Esophagus squamous epithelium (tissue), 5 donors: ENCODE data around the gene CASP12. TPM values are rescaled to one million over a fixed set of nuclear protein-coding genes. Genes with fewer than 3 reads are reported as not detected.
A peak's percentile ranks its signal among the peaks of the same experiment; 100 is the strongest.
"Not testable (repeated sequence)": the region's sequence is repeated elsewhere in the genome, so short reads cannot be mapped to it uniquely, and the experiment has no call there.

Experiments used
- DNase-seq: peaks from one replicate; lab custom pipeline; 2025; lab: John Stamatoyannopoulos, UW
- H3K27ac ChIP-seq, 4 donors: fragments of 200-600 bp; sonication (generic); one replicate each; pipeline ENCODE4 v1.5.1; 2016 to 2019; ENCODE audit warnings: mild to moderate bottlenecking in 1 of 4
- H3K27me3 ChIP-seq, 4 donors: fragments of 200-600 bp; sonication (generic); 1 replicate in 3 of 4; 2 replicates in 1 of 4; pipeline versions ENCODE4 v1.5.1 to v1.6.0; 2017 to 2021; ENCODE audit warnings: antibody characterized with exemption in 1 of 4
- H3K36me3 ChIP-seq, 3 donors: fragments of 200-600 bp; sonication (generic); one replicate each; pipeline ENCODE4 v1.5.1; 2016 to 2019
- H3K4me1 ChIP-seq, 3 donors: fragments of 200-600 bp; sonication (generic); one replicate each; pipeline ENCODE4 v1.5.1; 2017 to 2019
- H3K4me3 ChIP-seq, 4 donors: fragments of 200-600 bp; sonication (generic); 1 replicate in 3 of 4; 2 replicates in 1 of 4; pipeline ENCODE4 v1.5.1; 2016 to 2019; ENCODE audit warnings: mild to moderate bottlenecking in 2 of 4, moderate library complexity in 1 of 4
- H3K9me3 ChIP-seq, 3 donors: fragments of 200-600 bp; sonication (generic); one replicate each; pipeline ENCODE4 v1.5.1; 2016 to 2019
- CTCF ChIP-seq, 6 experiments: fragments of 450-650 bp in 4 of 6; fragments of 200-600 bp in 2 of 6; sonication (generic) in 2 of 6; IDR thresholded peaks; one replicate each; pipeline ENCODE4 v1.5.1; 2016 to 2019; ENCODE audit warnings: antibody characterized with exemption in 6 of 6, mild to moderate bottlenecking in 4 of 6, moderate library complexity in 4 of 6
- POLR2A ChIP-seq, 4 donors: fragments of 450-650 bp; IDR thresholded peaks; one replicate each; pipeline ENCODE4 v1.6.1; 2017; ENCODE audit warnings: antibody characterized with exemption in 4 of 4, mild to moderate bottlenecking in 4 of 4, moderate library complexity in 3 of 4
- WGBS, 2 donors: methylation state at CpG; one replicate each; pipeline ENCODE4 v1.1.5; 2018; 5-methylcytosine and 5-hydroxymethylcytosine counted together
- intact Hi-C: fragments of 100-400 bp; cut with DNase I; formaldehyde crosslinking; loops from one replicate; pipeline ENCODE4 v1.15.0; 2022
- total RNA-seq, 4 donors: library from RNA; depleted of rRNA; stranded (reverse); fragments of >200 nt; gene quantifications; one replicate each; pipeline ENCODE4 v1.1.0, GENCODE V29; 2016
- donor health status: DM: yes; HTN: yes; CAD: no.

CASP12 gene
- 1 to 10 TPM in 1 of 4 donors, under 1 TPM in 1, not detected in 2; 0.57 to 2.5 TPM for total RNA-seq

GRCh38 chr11:104897891-104898684 is at the start of gene CASP12:
TSS of gene CASP12 (minus strand) at chr11:104898460.
- peaks cover 0 to 23% (median 0%) of the 10 kb centered on the region in 3 donors for H3K4me1 ChIP-seq
- peak within 1 kb of the TSS in 3 of 4 donors; percentile 31 to 57 (median 37) for H3K4me3 ChIP-seq
- no peak for TF ChIP-seq CTCF (IDR thresholded peaks at IDR 0.05)
- TF ChIP-seq POLR2A (IDR thresholded peaks at IDR 0.05): no peak
- H3K9me3 ChIP-seq: no peaks in the 10 kb centered on the region
- 45% methylated on average over 9 of the region's 9 CpGs for WGBS, 2 donors
- no peaks in the 10 kb centered on the region for H3K36me3 ChIP-seq
- intact Hi-C loops: no loop called here
- peak within 1 kb of the TSS; percentile 44 to 80 (median 80) for H3K27ac ChIP-seq
- DNase-seq: no peak
- no peaks in the 10 kb centered on the region for H3K27me3 ChIP-seq

- H3K9me3 ChIP-seq: no peaks in the 10 kb centered on the region
- DNase-seq: no peak
- 3 to 15% methylated on average over 2 of the region's 2 CpGs for WGBS, 2 donors
- peak in 5 of 6 experiments; percentile 33 to 67 (median 48) for TF ChIP-seq CTCF (IDR thresholded peaks at IDR 0.05)
- no peak for TF ChIP-seq POLR2A (IDR thresholded peaks at IDR 0.05)
- H3K36me3 ChIP-seq: peaks cover 3 to 91% (median 9%) of the 10 kb centered on the region in 3 donors
- no peaks in the 10 kb centered on the region for H3K4me1 ChIP-seq
- no peak overlapping the region for H3K27ac ChIP-seq
- H3K27me3 ChIP-seq: no peaks in the 10 kb centered on the region
- no peak overlapping the region for H3K4me3 ChIP-seq
- intact Hi-C loops: no loop called here
Observed at GRCh38 chr11:104946907-104947306, 48.6 kb upstream of the CASP12 start.

- Histone ChIP-seq H3K27ac (no peak overlapping the region), H3K27me3 (no peaks in the 10 kb centered on the region), H3K9me3 (no peaks in the 10 kb centered on the region), H3K36me3 (peaks cover 0 to 62% (median 3%) of the 10 kb centered on the region in 3 donors), H3K4me1 (no peaks in the 10 kb centered on the region), H3K4me3 (no peak overlapping the region)
- TF ChIP-seq CTCF (IDR thresholded peaks at IDR 0.05) (no peak), POLR2A (IDR thresholded peaks at IDR 0.05) (no peak)
- DNase-seq: no peak
- intact Hi-C loops: no loop called here
Observed at GRCh38 chr11:104944076-104944475, 45.8 kb upstream of the CASP12 start.

GRCh38 chr11:104943561-104943960 is 45.3 kb upstream of the CASP12 start:
- 36 to 52% methylated on average over 2 of the region's 2 CpGs for WGBS, 2 donors
- DNase-seq: no peak
- no peaks in the 10 kb centered on the region for H3K27me3 ChIP-seq
- H3K4me3 ChIP-seq: no peak overlapping the region
- intact Hi-C loops: no loop called here
- no peaks in the 10 kb centered on the region for H3K9me3 ChIP-seq
- H3K4me1 ChIP-seq: no peaks in the 10 kb centered on the region
- H3K27ac ChIP-seq: no peak overlapping the region
- H3K36me3 ChIP-seq: peaks cover 0 to 57% (median 3%) of the 10 kb centered on the region in 3 donors
- TF ChIP-seq POLR2A (IDR thresholded peaks at IDR 0.05) (no peak), CTCF (IDR thresholded peaks at IDR 0.05) (no peak)

- H3K9me3 ChIP-seq: no peaks in the 10 kb centered on the region
- H3K27me3 ChIP-seq: no peaks in the 10 kb centered on the region
- no peak overlapping the region for H3K4me3 ChIP-seq
- WGBS, 2 donors: 38 to 43% methylated on average over 1 of the region's 1 CpG
- intact Hi-C loops: no loop called here
- H3K4me1 ChIP-seq: no peaks in the 10 kb centered on the region
- TF ChIP-seq CTCF (IDR thresholded peaks at IDR 0.05) (no peak), POLR2A (IDR thresholded peaks at IDR 0.05) (no peak)
- H3K36me3 ChIP-seq: no peaks in the 10 kb centered on the region
- no peak for DNase-seq
- H3K27ac ChIP-seq: no peak overlapping the region
Observed at GRCh38 chr11:104934594-104934993, 36.3 kb upstream of the CASP12 start.

GRCh38 chr11:104934073-104934472 is 35.8 kb upstream of the CASP12 start:
- 100% methylated on average over 2 of the region's 3 CpGs for WGBS, 2 donors
- intact Hi-C loops, H3K4me1 ChIP-seq, H3K27ac ChIP-seq, H3K4me3 ChIP-seq, H3K9me3 ChIP-seq, H3K27me3 ChIP-seq, H3K36me3 ChIP-seq, DNase-seq: not testable (repeated sequence)
